Activated CD8-positive, alpha-beta memory T cell treated with anti-CD3 and anti-CD28 coated beads for 36 hours (primary cell): Measurements from ENCODE around the gene CD69. TPM values are rescaled to one million over a fixed set of nuclear protein-coding genes. Genes with fewer than 3 reads are reported as not detected.

Experiments used
- CTCF ChIA-PET: fragments of 350-600 bp; sonication (Branson Sonifier 250); formaldehyde crosslinking; loops from one replicate; lab custom pipeline; 2021; ENCODE audit warnings: antibody characterized with exemption; lab: Charles Lee
- POLR2A ChIA-PET: fragments of 350-600 bp; sonication (Branson Sonifier 250); formaldehyde crosslinking; loops from one replicate; lab custom pipeline; 2021; ENCODE audit warnings: antibody characterized with exemption; lab: Charles Lee
- total RNA-seq, 2 experiments: library from RNA; stranded (reverse); gene quantifications; one replicate each; pipeline ENCODE4 v1.2.3, GENCODE V29; 2021

The CD69 gene
- 10 to 100 TPM; 80.0 to 83.5 TPM for total RNA-seq

GRCh38 chr12:9760699-9761418, at the start of gene CD69:
TSS of gene CD69 (minus strand) at chr12:9760901. CDS start at chr12:9760820, 81 bp downstream.
- ChIA-PET POLR2A (interaction anchor here (0.6 to 4.2 kb wide), 12 partner anchors 9 to 625 kb away, joined by 3 to 56 read pairs (median 8); partner anchors contain the start of genes CLEC2D and GABARAPL1), CTCF (interaction anchor here (1.8 to 3.8 kb wide), 3 partner anchors 10 to 36 kb away, joined by 5 to 18 read pairs (median 14); no protein-coding TSS in a partner anchor)

- ChIA-PET CTCF (no interaction called here), POLR2A (no interaction called here)
Measured at GRCh38 chr12:9809866-9810265, 49.2 kb upstream of the CD69 start.

- ChIA-PET POLR2A (no interaction called here), CTCF (interaction anchor here (1.1 kb wide), 1 partner anchor 10 kb away, joined by 3 read pairs; no protein-coding TSS in a partner anchor)
Measured at GRCh38 chr12:9809338-9809737, 48.6 kb upstream of the CD69 start.

- CTCF ChIA-PET: interaction anchor here (1.1 kb wide), 1 partner anchor 9 kb away, joined by 3 read pairs; no protein-coding TSS in a partner anchor
- POLR2A ChIA-PET: no interaction called here
Measured at GRCh38 chr12:9808504-9808903, 47.8 kb upstream of the CD69 start.

- POLR2A ChIA-PET: no interaction called here
Measured at GRCh38 chr12:9806714-9807113, 46.0 kb upstream of the CD69 start.

GRCh38 chr12:9805883-9806282, 45.2 kb upstream of the CD69 start:
- POLR2A ChIA-PET: no interaction called here
- CTCF ChIA-PET: interaction anchor here (1.3 kb wide), 1 partner anchor 8 kb away, joined by 3 read pairs; no protein-coding TSS in a partner anchor

More at GRCh38 chr12:9806714-9807113, 46.0 kb upstream of the CD69 start:
- CTCF ChIA-PET: interaction anchor here (1.0 kb wide), 1 partner anchor 334 kb away, joined by 3 read pairs; no protein-coding TSS in a partner anchor

GRCh38 chr12:9799961-9800360, 39.3 kb upstream of the CD69 start:
- ChIA-PET CTCF (interaction anchor here (0.9 to 9.5 kb wide), 5 partner anchors 9 to 72 kb away, joined by 3 to 119 read pairs (median 5); no protein-coding TSS in a partner anchor), POLR2A (no interaction called here)

- POLR2A ChIA-PET: interaction anchor here (1.0 to 4.7 kb wide), 3 partner anchors 37 to 48 kb away, joined by 3 to 40 read pairs (median 3); partner anchors contain the start of gene CD69
- CTCF ChIA-PET: interaction anchor here (0.8 to 9.5 kb wide), 12 partner anchors 16 to 74 kb away, joined by 3 to 119 read pairs (median 8); no protein-coding TSS in a partner anchor
Measured at GRCh38 chr12:9797722-9798619, 37.3 kb upstream of the CD69 start.

GRCh38 chr12:9796971-9797370, 36.3 kb upstream of the CD69 start:
- ChIA-PET POLR2A (interaction anchor here (1.5 to 4.7 kb wide), 3 partner anchors 36 to 41 kb away, joined by 4 to 40 read pairs (median 12); partner anchors contain the start of gene CD69), CTCF (interaction anchor here (0.5 to 9.5 kb wide), 8 partner anchors 14 to 54 kb away, joined by 4 to 119 read pairs (median 8); no protein-coding TSS in a partner anchor)

GRCh38 chr12:9796346-9796745, 35.6 kb upstream of the CD69 start:
- CTCF ChIA-PET: interaction anchor here (0.6 to 9.5 kb wide), 6 partner anchors 16 to 51 kb away, joined by 3 to 119 read pairs (median 10); no protein-coding TSS in a partner anchor
- POLR2A ChIA-PET: interaction anchor here (0.7 to 4.7 kb wide), 5 partner anchors 35 to 448 kb away, joined by 3 to 40 read pairs (median 4); partner anchors contain the start of gene CD69

GRCh38 chr12:9795945-9796344, 35.2 kb upstream of the CD69 start:
- ChIA-PET POLR2A (interaction anchor here (0.7 to 4.7 kb wide), 5 partner anchors 35 to 448 kb away, joined by 3 to 40 read pairs (median 4); partner anchors contain the start of gene CD69), CTCF (interaction anchor here (0.6 to 9.5 kb wide), 4 partner anchors 17 to 47 kb away, joined by 3 to 119 read pairs (median 14); no protein-coding TSS in a partner anchor)

- CTCF ChIA-PET: interaction anchor here (0.7 to 9.5 kb wide), 5 partner anchors 24 to 45 kb away, joined by 3 to 119 read pairs (median 4); no protein-coding TSS in a partner anchor
- POLR2A ChIA-PET: interaction anchor here (1.5 to 4.7 kb wide), 2 partner anchors 34 to 36 kb away, joined by 8 to 40 read pairs; partner anchors contain the start of gene CD69
Measured at GRCh38 chr12:9794484-9795093, 33.9 kb upstream of the CD69 start.

- ChIA-PET POLR2A (interaction anchor here (1.5 to 4.7 kb wide), 2 partner anchors 33 to 36 kb away, joined by 8 to 40 read pairs; partner anchors contain the start of gene CD69), CTCF (interaction anchor here (0.7 to 9.5 kb wide), 5 partner anchors 23 to 45 kb away, joined by 3 to 119 read pairs (median 4); no protein-coding TSS in a partner anchor)
Measured at GRCh38 chr12:9793779-9794395, 33.2 kb upstream of the CD69 start.

- POLR2A ChIA-PET: interaction anchor here (0.6 kb wide), 1 partner anchor 20 kb away, joined by 4 read pairs; no protein-coding TSS in a partner anchor
- CTCF ChIA-PET: interaction anchor here (1.3 kb wide), 1 partner anchor 42 kb away, joined by 4 read pairs; no protein-coding TSS in a partner anchor
Measured at GRCh38 chr12:9792961-9793617, 32.4 kb upstream of the CD69 start.

- POLR2A ChIA-PET: interaction anchor here (0.6 kb wide), 1 partner anchor 19 kb away, joined by 4 read pairs; no protein-coding TSS in a partner anchor
- CTCF ChIA-PET: interaction anchor here (1.3 kb wide), 1 partner anchor 42 kb away, joined by 4 read pairs; no protein-coding TSS in a partner anchor
Measured at GRCh38 chr12:9792185-9792900, 31.6 kb upstream of the CD69 start.
